Uterus (tissue), 2 donors: ENCODE results near the gene PTPN11.

Experiments used
- CTCF ChIP-seq, 4 experiments: fragments of 200-600 bp in 2 of 4; fragments of 450-650 bp in 2 of 4; sonication (generic) in 2 of 4; IDR thresholded peaks; one replicate each; pipeline ENCODE4 v1.5.1; 2016 to 2019; ENCODE audit warnings: antibody characterized with exemption in 4 of 4, mild to moderate bottlenecking in 2 of 4, moderate library complexity in 1 of 4
- POLR2A ChIP-seq, 2 donors: fragments of 450-650 bp; IDR thresholded peaks; one replicate each; pipeline ENCODE4 v1.6.1; 2016; ENCODE audit warnings: antibody characterized with exemption in 2 of 2, mild to moderate bottlenecking in 1 of 2, moderate library complexity in 1 of 2

- no peak for TF ChIP-seq POLR2A (IDR thresholded peaks at IDR 0.05)
- no peak for TF ChIP-seq CTCF (IDR thresholded peaks at IDR 0.05)
Measured at GRCh38 chr12:112406519-112407488, 11.9 kb upstream of the PTPN11 start.
